DND-41 (cell line): ENCODE data around the gene TMEM94.

Experiments used
- CTCF ChIP-seq: IDR thresholded peaks from 2 replicates; pipeline ENCODE4 v1.5.1; 2012; ENCODE audit warnings: borderline replicate concordance, low read length, moderate library complexity, mild to moderate bottlenecking; ENCODE audit not compliant: poor library complexity, severe bottlenecking; ENCODE audit errors: extremely low read depth
- EZH2 ChIP-seq: IDR thresholded peaks from 3 replicates; pipeline ENCODE4 v1.6.1; 2012; ENCODE audit warnings: borderline replicate concordance, low read depth, mild to moderate bottlenecking, moderate library complexity, low read length, inconsistent platforms; ENCODE audit not compliant: severe bottlenecking

GRCh38 chr17:75410141-75410540, 46.3 kb upstream of the TMEM94 start:
- no peak for TF ChIP-seq CTCF
- no peak for TF ChIP-seq EZH2
